BJ (cell line): ENCODE measurements around the gene UBN1. TPM values are rescaled to one million over a fixed set of nuclear protein-coding genes. Genes with fewer than 3 reads are reported as not detected.

Experiments used
- CTCF ChIA-PET: fragments of 350-600 bp; formaldehyde crosslinking; extraction: SDS; loops from one replicate; lab custom pipeline; 2021; ENCODE audit warnings: antibody characterized with exemption, inconsistent platforms; lab: Yijun Ruan, JAX
- POLR2A ChIA-PET: fragments of 300-600 bp; sonication (Branson Sonifier 250); formaldehyde crosslinking; extraction: SDS; loops from one replicate; lab custom pipeline; 2021; ENCODE audit warnings: antibody characterized with exemption; lab: Charles Lee
- DNase-seq: peaks from one replicate; pipeline ENCODE4 v3.0.0-alpha.2; 2011; ENCODE audit warnings: low read depth
- H3K27me3 ChIP-seq: 2 replicates; pipeline ENCODE4 v1.6.0; 2011; ENCODE audit warnings: low read length; ENCODE audit not compliant: control insufficient read depth, insufficient read depth
- H3K36me3 ChIP-seq: 2 replicates; pipeline ENCODE4 v1.5.1; 2011; ENCODE audit warnings: low read length; ENCODE audit not compliant: control insufficient read depth, insufficient read depth
- H3K4me3 ChIP-seq: 2 replicates; pipeline ENCODE4 v1.5.1; 2011; ENCODE audit warnings: low read depth, mild to moderate bottlenecking, control low read depth, low read length
- CTCF ChIP-seq: IDR thresholded peaks from 2 replicates; pipeline ENCODE4 v1.5.1; 2011; ENCODE audit warnings: low read depth, mild to moderate bottlenecking, control low read depth, inconsistent platforms, low read length, moderate library complexity; ENCODE audit not compliant: insufficient read depth
- polyA plus RNA-seq: library from polyadenylated mRNA; depleted of rRNA; stranded (reverse); fragments of >200 nt; gene quantifications from 2 replicates; pipeline ENCODE4 v1.2.3, GENCODE V29; 2011

Gene UBN1
- polyA plus RNA-seq, 1 experiment: 11.2 TPM

DNA sequence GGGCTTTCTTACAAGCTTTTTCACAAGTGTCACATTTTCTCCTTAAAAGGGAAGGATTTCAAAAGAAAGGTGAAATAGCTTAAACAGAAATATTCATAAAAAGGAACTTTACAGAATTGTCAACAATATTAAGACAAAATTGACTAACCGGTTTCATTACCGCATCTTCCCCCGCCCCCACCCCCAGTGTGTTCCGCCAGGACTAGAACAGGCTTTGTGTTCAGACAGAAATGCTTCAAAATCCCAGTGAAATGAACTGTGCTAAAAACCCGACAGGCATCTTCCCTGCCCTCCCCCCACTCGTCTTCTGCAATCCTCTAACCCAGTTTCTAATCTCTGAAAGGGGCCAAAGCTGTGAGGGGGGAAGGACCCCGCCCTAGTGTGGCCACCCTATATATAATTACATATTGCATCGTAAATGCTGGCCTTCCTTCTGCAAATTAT is 43.9 kb upstream of the UBN1 start:
- no peak overlapping the region; the same call in 1 of the 2 replicates for H3K4me3 ChIP-seq

DNA sequence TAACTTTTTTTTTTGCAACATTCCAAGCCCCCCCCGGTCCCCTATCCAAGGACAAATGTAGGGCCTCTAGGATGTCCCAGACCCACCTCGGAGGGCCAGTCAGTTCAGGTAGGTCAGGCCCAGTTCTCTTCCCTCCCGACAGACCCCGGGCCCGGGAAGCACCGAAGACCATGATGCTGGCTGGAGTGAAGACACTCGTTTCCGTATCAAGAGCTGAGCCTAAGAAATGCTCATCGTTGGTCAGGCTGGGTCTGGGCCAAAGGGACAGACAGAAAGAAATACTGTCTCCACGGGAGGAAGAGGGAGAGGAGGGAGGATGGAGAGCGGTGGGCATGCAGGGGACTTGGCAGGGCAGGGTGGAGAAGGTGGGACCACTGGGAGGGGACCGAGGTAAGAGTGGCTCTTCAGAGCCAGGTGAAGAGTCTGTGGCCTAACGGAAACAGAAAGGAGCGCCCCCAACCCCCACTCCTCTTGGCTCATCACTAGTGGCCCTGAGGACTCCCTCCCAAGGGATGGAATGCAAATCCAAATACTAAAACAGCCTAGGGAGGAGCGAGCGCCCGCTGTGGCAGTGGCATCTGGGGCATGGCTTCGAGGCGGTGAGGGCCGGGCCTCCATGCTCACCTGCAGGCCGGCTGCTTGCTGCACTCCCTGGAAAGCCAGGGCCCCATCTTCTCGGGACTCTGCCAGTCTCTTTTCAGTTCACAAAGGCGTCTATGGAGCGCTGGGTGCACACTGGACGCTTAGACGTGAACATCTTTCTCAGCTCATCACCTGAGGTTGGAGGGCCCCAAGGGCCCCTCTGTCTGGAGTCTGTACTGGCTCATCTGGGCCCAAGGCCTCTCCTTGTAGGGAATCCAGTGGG is 43.2 kb upstream of the UBN1 start:
- DNase-seq: no peak
- Histone ChIP-seq H3K4me3 (no peak overlapping the region), H3K36me3 (peaks cover 12% of the 10 kb centered on the region), H3K27me3 (no peaks in the 10 kb centered on the region)
- ChIA-PET CTCF (interaction anchor here (1.3 kb wide), 1 partner anchor 35 kb away, joined by 3 read pairs; no protein-coding TSS in a partner anchor), POLR2A (interaction anchor here (1.0 kb wide), 1 partner anchor 68 kb away, joined by 3 read pairs; no protein-coding TSS in a partner anchor)
- TF ChIP-seq CTCF: no peak

More for the DNA sequence above, 43.9 kb upstream of the UBN1 start:
- ChIA-PET POLR2A (interaction anchor here (0.6 to 1.0 kb wide), 2 partner anchors 67 to 147 kb away, joined by 3 read pairs; no protein-coding TSS in a partner anchor), CTCF (interaction anchor here (0.7 to 1.3 kb wide), 3 partner anchors 20 to 153 kb away, joined by 3 read pairs; no protein-coding TSS in a partner anchor)
- no peaks in the 10 kb centered on the region for H3K27me3 ChIP-seq
- no peak for DNase-seq
- no peak for TF ChIP-seq CTCF
- peaks cover 12% of the 10 kb centered on the region for H3K36me3 ChIP-seq

GRCh38 chr16:4805231-4805630 is 42.0 kb upstream of the UBN1 start:
- no peak for DNase-seq
- CTCF ChIA-PET: no interaction called here

GRCh38 chr16:4806280-4806679 is 41.0 kb upstream of the UBN1 start:
- no peak for DNase-seq
- no peak for TF ChIP-seq CTCF
- Histone ChIP-seq H3K4me3 (no peak overlapping the region), H3K36me3 (peaks cover 13% of the 10 kb centered on the region), H3K27me3 (no peaks in the 10 kb centered on the region)
- POLR2A ChIA-PET: no interaction called here
- CTCF ChIA-PET: no interaction called here

More at GRCh38 chr16:4805231-4805630, 42.0 kb upstream of the UBN1 start:
- POLR2A ChIA-PET: no interaction called here
- Histone ChIP-seq H3K4me3 (no peak overlapping the region), H3K36me3 (peaks cover 12% of the 10 kb centered on the region), H3K27me3 (no peaks in the 10 kb centered on the region)
- no peak for TF ChIP-seq CTCF

GRCh38 chr16:4811242-4811641 is 36.0 kb upstream of the UBN1 start:
- ChIA-PET POLR2A (no interaction called here), CTCF (interaction anchor here (1.3 kb wide), 1 partner anchor 16 kb away, joined by 3 read pairs; no protein-coding TSS in a partner anchor)
- no peak for TF ChIP-seq CTCF
- no peak for DNase-seq
- Histone ChIP-seq H3K36me3 (peaks cover 26% of the 10 kb centered on the region), H3K27me3 (no peaks in the 10 kb centered on the region), H3K4me3 (no peak overlapping the region)
